HG02571 (cell line): ENCODE data around the gene STPG1.

Experiments used
- ATAC-seq: cut with Tn5 transposase; IDR thresholded peaks from one replicate; pipeline ENCODE4 v1.9.1; 2021; ENCODE audit warnings: mild to moderate bottlenecking, moderate library complexity; ENCODE audit not compliant: unreplicated experiment

The STPG1 gene

DNA sequence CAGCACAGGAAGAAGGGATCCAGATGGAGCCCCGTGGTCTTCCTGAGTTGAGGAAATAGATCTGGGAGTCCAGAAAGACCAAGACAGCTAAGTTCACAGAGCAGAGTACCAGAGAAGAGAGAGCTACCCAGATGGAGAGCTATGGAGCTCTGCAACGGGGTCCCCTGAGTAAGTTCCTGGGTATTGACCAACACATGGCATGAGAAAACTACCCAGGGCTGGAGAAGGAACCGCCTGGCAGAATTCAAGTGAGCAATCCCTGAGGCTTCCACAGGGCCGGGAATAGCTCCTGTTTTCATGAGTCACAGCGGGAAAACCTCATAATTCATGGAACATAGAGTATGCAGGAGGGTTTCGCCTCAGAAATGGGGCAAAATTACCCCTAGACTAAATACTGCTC is 19.7 kb downstream of the STPG1 start:
- ATAC-seq = no peak

- no peak for ATAC-seq
These were observed 20.5 kb downstream of the STPG1 start for GRCh38 chr1:24392982-24393650.

DNA sequence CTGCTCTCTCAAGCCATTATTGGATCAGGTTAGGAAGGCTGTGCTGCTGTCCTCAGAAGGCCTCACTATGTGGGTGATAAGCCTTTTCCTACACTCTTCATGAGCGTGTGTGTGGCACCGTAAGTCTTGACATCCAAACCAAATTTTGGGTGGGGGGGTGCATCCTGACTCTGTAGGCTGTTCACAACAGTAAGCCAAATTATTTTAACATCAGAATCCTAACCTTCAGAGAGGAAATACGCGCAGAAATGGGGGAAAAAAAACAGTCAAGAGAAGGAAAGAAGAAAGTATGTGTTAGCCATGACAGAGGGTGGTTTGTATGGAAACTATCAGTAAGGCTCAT is 21.0 kb downstream of the STPG1 start:
- ATAC-seq = no peak

GRCh38 chr1:24391882-24392603 is 21.5 kb downstream of the STPG1 start:
- peak; percentile 70 for ATAC-seq

DNA sequence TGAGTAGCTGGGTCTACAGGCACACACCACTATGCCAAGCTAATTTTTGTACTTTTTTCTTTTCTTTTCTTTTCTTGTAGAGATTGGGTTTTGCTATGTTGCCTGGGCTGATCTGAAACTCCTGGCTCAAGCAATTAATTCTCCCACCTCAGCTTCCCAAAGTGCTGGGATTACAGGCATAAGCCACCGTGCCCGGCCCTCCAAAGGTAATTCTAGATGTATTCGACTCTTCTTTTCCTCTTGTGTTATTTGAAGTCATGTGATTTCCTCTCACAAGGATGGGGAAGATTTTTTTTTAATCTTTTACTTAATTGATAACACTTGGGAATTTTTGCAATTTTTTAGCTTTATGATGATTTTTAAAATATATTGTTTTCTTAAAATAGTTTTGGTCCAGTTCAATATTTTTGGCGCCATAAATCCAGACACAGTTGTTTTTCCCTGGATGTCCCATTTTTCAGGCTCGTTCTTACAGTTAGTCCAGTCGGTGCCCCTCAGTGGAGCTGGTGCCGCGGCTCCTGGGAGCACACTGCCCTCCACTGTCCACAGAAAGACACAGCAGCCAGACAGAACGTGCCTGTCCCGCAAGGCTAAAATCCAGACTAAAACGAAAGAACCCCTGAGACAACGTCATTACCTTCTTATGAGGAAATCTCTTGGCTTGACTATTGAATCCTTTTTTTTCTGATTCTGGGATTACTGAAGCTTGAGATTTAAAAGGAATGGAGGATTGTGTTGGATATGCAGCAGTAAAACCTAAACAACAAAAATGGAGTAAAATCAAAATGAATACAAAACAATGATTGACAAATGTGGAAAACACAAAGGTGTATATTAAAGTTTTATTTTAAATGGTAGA is 22.4 kb downstream of the STPG1 start:
- no peak for ATAC-seq

DNA sequence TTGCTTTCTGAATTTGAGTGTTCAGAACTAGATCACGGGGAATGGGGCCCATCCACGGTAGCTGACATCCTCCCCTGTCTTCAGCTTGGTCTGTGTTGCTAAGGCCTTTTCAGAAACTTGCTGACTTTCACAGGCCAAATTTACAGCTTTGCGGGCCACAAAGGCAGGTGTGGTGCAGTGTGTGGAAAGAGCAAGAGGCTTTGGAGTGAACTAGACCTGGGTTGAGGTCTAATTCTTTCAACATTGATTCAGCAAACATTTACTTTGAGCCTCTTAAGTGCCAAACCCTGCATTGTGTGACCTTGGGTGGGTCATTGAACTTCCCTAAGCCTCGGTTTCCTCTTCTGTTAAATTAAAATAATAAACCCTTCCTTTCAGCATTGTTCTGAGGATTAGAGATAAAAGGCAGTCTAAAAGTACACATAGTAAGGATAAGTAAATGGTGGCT is 24.3 kb downstream of the STPG1 start:
- ATAC-seq = no peak

GRCh38 chr1:24388331-24388885 is 25.2 kb downstream of the STPG1 start:
- no peak for ATAC-seq

- ATAC-seq = no peak
These were observed 25.9 kb downstream of the STPG1 start for GRCh38 chr1:24387636-24388175.

DNA sequence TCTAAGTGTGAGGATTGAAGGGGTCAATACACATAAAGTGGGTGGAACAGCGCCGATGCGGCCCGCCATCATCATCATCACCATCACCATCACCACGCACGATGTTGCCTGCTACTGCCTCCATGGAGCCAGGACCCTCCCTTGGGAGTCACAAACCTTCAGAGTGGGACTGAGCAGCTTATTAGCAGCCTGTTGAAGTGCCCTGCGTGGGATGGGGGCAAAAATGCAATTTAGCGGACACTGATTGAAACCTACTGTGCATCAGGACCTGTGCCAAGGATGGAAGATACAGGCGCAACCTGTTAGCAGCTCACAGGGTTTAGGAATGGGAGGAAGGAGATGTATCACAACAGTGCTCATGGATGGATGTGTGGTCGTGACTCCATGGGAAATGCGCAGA is 26.7 kb downstream of the STPG1 start:
- no peak for ATAC-seq

- no peak for ATAC-seq
These were observed 27.3 kb downstream of the STPG1 start for GRCh38 chr1:24386241-24386640.

- no peak for ATAC-seq
These were observed 28.2 kb downstream of the STPG1 start for GRCh38 chr1:24385160-24385940.

GRCh38 chr1:24384251-24385090 is 29.1 kb downstream of the STPG1 start:
- ATAC-seq = no peak

- no peak for ATAC-seq
These were observed 30.1 kb downstream of the STPG1 start for GRCh38 chr1:24383381-24383940.

DNA sequence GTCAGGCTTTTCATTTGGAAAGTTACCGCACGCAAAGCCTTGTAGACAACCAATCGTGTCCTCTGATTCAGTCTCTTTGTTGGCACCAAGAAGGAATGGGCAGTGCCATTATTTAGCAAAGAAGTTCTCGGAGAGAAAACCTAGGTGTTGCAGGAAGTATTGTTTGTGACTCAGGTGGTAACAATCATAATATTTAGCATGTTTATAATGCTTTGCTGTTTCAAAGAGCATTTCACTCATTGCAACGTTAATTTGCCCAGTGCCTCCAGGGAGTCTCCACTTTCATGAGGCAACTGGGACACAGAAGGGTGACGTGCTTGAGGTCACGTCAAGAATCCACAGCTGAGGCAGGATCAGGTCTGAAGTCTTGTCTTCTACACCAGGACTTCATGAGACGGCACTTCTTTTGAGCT is 31.4 kb downstream of the STPG1 start:
- ATAC-seq = no peak

DNA sequence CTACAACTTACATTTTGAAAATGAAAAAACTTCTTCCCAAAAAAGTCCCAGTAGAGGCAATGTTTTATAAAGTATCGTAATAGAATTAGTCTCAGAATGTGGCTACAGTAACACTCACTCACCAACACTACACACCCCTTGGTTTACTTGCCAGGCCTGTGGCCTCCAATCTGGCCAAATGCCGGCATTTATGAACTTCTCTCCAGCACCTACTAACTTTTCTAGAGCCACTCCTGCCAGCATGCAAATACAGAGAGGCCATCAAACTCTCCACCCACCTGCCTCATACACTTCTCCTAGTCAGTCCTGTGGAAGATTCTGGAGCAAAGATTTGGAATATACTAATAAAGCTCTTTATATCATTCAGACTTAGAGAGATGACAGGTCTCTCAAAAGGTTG is 32.3 kb downstream of the STPG1 start:
- no peak for ATAC-seq

DNA sequence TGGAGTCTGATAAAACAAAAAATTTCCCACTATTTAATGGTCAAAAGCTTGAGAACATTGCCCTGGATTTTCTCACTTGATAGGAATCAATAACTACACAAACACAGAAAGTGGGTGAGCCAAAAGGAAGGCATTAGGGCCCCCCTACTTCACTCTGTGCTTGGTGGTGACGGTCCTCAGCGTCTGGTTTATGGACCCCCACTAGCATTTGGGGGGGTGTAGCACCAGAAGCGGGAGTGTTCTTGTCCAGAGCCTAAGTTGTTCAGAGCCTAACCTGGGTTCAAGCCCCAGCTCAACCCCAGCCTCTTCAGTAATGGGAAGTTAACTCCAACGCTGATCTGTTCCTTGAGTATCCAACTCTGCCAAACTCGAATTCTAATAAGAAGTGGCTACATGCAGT is 33.1 kb downstream of the STPG1 start:
- no peak for ATAC-seq

DNA sequence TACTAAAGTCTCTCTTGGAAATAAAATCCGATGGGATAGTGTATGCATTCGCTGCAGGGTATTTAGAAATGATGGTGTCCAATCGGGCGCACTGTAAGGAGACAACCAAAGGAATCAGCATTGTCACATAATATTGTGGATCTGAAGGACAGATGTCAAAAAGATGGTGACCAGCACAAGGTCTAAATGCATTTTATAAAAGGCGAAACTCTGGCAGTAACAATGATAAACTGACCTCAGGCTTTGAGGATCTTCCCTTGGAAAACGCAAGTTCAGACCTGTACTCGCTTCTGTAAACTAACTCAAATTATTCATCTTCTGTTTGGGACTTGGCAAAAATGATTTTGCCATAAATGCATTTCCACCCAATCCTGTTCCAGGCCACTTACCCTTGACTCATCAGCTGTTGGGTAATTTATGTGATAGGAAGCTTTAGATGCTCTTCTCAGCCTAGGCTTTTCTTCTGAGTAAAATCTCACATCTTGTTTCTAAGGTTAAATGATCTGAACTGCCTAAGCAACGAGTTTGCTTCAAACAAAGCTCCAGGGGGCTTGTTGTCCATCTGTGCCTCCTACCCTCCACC is 33.8 kb downstream of the STPG1 start:
- ATAC-seq = no peak

GRCh38 chr1:24374891-24375786 is 38.4 kb downstream of the STPG1 start:
- no peak for ATAC-seq
